ENCODE results near the gene RNF6.
A peak's percentile ranks its signal among the peaks of the same experiment; 100 is the strongest.

RNF6 gene

GRCh38 chr13:26225896-26226617, 3.9 kb upstream of the RNF6 start:
- DNase-seq: no peak

DNA sequence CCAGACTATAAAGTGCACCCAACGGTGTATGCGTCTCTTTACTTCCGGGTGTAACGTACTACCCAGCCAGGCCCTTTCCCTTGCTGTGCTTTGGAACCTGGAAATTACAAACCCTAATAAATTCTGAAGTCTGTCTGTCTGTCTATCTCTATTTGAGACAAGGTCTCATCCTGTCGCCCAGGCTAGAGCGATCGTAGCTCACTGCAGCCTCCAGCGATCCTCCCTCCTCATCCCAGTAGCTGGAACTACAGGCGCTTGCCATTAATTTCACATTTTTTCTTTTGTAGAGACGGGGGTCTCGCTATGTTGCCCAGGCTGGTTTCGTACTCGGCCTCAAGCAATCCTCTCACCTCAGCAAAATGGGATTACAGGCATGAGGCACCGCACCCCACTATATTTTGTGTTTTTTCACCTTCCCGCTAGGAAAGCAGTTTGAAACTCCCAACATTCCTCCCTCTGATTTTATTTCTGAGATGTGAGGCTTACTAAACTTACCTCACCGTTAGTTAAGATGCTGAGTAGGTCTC, 469 bp upstream of the RNF6 start:
- DNase-seq: no peak

- DNase-seq: no peak
These were observed 754 bp downstream of the RNF6 start for GRCh38 chr13:26221399-26221720.

DNA sequence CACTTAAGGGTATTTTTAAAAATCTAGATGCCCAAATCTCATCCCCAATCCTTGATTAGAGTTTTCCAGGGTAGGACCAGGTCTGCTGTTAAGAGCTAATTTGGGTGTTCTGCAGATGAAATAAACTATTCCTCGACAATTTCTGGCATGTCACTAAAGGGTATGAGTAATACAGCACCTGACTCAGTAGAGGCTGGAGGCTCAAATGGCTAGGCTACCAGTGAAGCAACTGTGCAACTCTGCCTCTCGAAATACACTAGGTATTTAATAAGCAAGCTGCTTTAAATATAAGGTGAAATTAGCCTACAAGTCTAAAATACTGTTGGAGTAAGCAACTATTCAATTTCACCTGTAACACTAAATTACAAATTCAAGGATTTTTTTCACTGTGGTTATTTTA, 1.5 kb downstream of the RNF6 start:
- DNase-seq: no peak

DNA sequence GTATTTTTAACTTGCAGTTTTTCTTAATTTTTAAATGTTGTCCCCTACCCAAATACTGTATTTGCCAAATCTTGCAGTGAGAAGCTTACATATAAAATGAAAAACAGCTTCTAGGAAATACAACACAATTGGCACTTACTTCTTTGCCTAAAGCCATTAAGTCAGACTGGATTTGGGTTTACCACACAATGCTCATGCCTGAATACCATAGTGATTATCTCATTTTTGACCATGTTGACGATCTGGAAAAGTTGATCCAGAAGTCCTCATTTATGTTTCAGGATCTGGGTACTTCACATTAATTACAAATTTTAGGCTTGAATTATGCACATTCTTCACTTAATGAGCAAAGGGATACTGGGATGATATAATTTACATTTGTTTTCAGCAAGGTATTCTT, 2.4 kb downstream of the RNF6 start:
- DNase-seq: no peak

- DNase-seq: no peak
These were observed 6.1 kb downstream of the RNF6 start for GRCh38 chr13:26216042-26216441.

GRCh38 chr13:26213982-26214381, 8.1 kb downstream of the RNF6 start:
- no peak for DNase-seq

- DNase-seq: no peak
These were observed 8.8 kb downstream of the RNF6 start for GRCh38 chr13:26213345-26213744.

- DNase-seq: no peak
These were observed 13.8 kb downstream of the RNF6 start for GRCh38 chr13:26208287-26208686.

DNA sequence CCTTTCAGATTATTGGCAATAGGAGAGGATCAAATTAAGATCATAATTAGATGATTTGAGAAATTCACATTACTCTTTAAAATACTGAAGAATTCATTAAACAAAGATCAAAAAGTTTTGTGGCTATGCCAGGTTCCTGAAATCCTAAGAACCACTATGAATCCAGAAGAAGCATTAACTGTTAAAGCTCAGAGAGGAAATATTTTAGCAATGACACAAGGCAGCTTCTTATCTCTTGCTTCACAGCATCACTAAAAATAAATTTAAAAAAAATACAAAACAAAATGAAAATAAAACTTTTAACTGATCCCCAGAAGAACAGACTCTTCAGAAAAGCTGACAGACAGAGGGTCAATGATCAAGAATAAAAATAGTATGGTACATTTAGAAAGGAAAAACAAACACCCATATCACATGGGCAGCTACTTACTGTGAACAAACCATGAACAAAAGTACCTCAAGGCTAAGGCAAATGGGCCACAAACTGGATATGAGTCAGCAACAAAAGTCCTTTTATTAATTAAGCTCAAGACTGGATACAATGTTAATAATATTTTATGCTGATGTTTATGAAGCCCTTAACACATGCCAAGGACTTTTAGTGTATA, 19.6 kb downstream of the RNF6 start:
- DNase-seq: no peak

GRCh38 chr13:26200811-26201210, 21.3 kb downstream of the RNF6 start:
- no peak for DNase-seq

GRCh38 chr13:26198116-26198515, 24.0 kb downstream of the RNF6 start:
- DNase-seq: no peak

- DNase-seq: no peak
These were observed 24.8 kb downstream of the RNF6 start for GRCh38 chr13:26197298-26197697.

DNA sequence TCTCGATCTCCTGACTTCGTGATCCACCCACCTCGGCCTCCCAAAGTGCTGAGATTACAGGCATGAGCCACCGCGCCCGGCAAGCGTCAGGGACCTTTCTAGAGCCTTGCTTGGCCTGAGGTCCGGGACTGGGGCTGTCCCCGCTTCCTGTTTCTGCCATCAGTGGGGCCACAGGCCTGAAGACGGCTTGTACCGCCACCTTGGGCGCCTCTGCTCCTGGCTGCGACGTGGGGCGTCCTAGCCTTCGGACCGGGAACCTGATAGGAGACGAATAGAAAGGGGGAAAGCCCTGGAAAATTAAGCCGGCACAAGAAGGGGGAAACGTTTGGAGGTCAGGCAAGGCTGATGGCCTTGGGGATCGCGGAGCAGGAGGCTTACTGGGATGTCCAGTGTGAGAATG, 35.1 kb downstream of the RNF6 start:
- no peak for DNase-seq

- DNase-seq: peak; percentile 75 to 85 (median 80)
These were observed 35.8 kb downstream of the RNF6 start for GRCh38 chr13:26186118-26186870.

DNA sequence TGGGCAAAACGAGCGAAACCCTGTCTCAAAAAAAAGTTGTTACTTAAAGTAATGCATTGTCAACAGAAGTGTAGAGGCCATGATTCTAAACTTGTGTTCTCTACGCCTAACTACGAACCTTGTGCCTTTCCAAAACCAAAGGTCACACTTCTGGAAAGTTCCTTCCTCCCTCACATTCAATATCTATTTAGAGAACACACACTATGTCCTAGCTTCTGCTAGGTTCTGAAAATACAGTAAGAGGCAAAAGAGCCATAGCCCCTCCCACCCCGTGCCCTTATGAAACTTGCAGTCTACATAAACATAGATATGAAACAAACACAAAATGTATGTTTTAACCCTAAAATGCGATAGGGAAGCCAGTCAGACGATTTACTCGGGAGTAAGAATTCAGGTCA, 36.4 kb downstream of the RNF6 start:
- DNase-seq: no peak

DNA sequence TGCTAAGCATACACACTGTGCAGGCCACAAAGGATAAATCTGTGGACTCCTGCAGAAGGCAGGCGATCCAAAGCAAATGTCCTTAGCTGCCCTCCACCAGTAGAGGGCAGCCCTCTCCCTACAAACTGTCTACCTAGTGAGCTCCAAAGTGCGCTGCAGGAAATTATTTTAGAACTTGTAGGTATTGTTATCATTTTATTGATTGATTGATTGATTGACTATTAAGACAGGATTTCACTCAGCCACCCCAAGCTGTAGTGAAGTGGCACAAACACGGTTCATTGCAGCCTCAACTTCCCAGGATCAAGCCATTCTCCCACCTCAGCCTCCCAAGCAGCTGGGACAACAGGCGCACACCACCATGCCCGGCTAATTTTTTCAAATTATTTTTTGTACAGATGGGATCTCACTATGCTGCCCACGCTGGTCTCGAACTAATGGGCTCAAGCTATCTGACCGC, 37.3 kb downstream of the RNF6 start:
- DNase-seq: peak; percentile 21 to 60 (median 43)

DNA sequence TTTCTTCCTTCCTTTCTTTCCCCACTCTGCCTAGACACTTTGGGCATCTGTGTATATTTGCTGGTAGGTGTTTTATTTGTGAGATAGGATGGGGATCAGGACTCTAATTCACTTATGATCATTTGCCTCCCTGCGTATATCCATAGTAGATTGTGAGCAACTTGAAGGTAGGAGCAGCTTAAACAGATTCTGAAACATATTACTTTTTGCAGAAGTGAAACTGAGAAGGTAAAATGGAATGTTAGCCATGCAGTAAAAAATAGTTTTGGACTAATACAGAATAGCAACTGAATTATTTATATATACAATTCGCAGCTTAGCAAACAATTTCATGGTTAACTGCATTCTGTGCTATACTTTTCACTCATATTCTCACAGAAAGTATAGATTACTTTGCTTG, 38.7 kb downstream of the RNF6 start:
- no peak for DNase-seq

DNA sequence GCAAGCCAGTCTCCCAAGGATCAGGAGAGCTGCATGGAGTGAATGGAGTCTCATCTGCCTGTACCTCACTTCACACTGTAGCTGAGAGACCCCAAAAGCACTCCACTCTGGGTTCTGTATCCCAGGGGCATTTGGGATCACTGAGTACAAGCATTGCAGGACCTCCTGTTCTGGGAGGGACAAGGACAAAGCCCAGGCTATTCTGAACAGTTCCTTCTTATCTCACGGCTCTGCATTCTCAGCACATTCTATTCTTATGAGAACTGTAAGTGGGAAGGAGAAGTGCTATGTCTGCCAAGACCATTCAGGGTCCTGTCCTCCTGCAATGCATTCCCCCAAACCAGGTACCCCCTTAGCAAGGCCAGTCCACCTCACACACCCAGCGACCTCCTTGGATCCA, 42.8 kb downstream of the RNF6 start:
- DNase-seq: no peak

DNA sequence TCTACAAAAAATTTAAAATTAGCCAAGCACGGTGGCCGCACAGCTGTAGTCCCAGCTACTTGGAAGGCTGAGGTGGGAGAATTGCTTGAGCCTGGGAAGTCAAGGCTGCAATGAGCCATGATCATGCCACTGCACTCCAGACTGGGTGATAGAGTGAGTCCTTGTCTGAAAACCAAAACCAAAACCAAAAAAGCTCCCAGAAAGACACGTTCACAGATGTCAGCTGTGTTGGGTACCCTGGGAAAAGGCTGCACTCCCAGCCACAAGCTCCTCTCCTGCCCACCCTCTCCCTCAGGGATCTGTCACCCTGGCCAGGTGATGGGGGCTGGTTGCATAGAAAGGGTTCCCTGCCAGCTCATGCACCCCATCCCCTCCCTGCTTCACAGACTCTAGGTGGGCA, 53.3 kb downstream of the RNF6 start:
- no peak for DNase-seq

DNA sequence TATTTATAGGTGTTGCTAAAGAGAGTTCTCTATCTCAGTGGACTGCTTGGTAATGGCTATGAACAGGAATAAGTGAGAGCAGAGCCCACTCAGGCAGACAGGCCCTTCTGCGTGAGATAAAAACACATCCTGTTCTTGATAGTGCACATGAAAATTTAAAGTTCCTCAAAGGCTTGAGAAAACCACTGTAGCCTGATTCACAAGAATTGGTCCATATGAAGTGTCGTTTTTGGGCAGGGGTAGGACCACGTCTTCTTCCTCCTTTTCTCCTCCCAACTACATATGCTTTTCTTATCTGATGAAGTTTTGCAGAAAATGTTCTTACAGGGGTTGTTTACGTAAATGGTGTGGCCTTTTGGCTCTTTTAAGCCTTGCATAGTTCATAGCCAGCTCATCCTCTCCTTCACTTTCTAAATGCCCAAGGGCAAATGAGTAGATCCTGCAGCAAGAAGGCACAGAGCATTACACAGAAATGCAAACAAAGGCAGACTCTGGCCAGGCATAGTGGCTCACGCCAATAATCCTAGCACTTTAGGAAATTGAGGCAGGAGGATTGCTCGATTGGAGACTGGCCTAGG, 53.8 kb downstream of the RNF6 start:
- DNase-seq: no peak

GRCh38 chr13:26163812-26164211, 58.3 kb downstream of the RNF6 start:
- DNase-seq: no peak
